Measurements from ENCODE around the gene TOR4A.
"Not testable (repeated sequence)": the region's sequence is repeated elsewhere in the genome, so short reads cannot be mapped to it uniquely, and the experiment has no call there.

The TOR4A gene

DNA sequence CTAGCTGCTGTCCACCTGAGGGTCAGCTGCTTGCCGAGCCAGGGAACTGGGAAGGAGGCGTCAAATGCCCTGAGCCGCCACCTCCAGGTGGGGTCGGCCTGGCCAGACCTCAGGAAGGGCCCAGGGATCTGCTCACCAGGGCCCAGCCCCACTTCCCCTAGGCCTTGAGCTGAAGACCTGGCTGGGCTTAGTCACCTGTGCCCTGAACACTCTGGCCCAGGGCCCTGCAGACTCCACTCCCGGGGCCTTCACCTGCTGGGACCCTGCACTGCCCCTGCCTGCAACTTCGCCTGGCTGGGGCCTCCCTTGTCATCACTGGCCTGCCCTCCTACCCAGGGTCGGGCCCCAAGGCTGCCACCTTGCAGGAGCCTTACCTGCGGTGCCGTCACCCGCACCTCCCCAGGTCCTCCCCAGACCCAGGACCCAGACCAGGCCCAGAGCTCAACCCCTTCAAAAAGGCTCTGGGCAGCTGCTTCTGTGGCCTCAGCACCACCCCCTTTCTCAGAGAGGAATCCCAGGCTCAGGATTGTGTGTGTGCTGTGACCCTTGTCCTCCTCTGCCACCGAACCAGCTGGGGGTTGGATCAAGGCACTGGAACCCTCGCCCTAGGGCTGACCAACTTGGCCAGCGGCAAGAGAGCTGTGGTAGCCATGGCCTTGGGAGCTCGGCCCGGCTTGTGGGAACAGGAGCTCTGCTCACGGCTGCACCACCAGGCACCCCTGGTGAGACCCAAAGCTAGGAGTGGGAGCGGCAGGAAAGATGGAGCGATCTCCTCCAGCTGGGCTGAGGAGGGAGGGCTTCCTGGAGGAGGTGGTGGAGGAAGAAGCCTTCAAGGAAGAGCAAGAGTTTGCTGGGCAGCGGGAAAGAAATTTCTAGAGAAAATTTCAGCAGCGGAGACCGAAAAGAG is 23.6 kb upstream of the TOR4A start:
- DNase-seq (ENCODE audit: low spot score), result no peak

DNA sequence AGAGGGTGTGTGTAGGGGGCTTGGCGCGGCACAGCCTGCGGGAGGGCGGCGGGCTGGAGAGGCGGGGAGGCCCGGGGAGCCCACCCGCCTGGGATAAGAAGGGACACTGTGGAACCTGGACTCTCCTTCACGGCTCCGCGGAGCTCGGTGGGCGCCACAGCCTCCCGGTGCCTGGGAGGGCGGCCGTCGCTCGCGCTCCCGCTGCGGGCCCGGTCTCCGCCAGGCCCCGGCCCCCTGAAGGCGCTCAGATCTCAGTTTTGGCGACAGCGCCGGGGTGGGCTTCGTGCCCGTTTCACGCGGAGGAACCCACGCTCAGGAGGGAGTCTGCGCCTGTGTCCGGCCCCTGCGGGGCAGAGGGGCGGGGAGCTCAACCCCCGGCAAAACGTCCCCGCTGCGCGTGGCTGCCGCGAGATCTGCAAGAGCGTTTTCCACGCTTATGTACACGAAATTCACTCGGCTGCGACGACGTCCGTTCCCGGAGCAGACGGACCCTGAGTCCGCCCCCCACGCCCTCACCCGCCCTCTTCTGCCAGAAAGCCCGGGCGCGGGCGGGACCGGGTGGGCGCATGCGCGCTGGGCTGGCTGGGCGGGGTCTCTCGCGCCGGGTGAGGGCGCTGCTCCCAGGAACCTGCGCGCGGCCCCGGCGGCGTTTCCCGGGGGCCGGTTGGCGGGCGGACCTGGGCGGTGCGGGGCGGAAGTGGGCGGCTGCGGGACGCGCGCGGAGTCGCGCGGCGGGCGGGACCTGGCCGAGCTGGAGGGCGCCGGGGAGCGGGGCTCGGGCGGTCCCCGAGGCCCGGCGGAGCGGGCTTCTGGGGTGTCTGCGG is 22.7 kb upstream of the TOR4A start, which contains the start of gene NELFB:
TSS of gene NELFB (plus strand) at position 704 of the 824 bp plus-strand sequence.
- DNase-seq (ENCODE audit: low spot score), result peak; percentile 80

DNA sequence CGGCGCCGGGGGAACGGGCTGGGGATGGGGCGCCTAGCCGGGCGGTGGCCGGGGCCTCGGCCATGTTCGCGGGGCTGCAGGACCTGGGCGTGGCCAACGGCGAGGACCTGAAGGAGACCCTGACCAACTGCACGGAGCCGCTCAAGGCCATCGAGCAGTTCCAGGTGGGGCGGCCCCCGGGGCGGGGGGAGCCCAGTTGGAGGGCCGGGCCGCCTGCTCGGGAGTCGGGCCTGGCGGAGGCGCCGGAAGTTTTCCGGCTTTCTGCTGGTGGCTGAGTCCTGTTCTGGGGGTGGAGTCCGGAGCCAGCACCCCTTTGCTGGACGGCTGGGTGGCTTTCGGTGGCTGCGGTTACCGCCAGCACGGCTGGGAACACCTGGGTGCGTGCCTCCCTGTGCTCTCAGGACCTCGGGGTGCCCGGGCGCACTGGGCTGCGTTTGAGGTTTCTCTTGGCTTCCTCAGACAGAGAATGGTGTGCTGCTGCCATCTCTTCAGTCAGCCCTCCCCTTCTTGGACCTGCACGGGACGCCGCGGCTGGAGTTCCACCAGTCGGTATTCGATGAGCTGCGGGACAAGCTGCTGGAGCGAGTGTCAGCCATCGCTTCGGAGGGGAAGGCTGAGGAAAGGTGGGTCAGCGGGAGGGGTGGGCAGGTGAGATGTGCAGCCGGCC is 21.9 kb upstream of the TOR4A start:
- DNase-seq (ENCODE audit: low spot score), result no peak

DNA sequence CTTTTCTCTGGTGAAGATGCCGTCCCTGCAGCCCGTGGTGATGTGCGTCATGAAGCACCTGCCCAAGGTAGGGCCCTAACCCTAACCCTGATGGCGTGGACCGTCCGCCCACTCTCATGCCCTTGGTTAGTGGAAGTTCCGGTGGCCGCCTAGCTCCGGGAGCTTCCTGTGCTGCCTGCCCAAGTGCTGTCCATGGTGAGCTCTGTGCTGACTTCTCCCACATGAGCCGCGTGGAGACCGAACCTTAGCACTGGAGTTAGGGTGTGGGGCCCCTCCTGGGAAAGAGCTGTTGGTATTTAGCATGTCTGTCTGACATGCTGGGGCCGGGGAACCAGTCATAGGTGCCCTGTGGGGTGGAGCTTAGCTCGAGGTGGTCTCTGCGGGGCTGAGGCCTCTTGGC is 21.2 kb upstream of the TOR4A start:
- no peak for DNase-seq (ENCODE audit: low spot score)

DNA sequence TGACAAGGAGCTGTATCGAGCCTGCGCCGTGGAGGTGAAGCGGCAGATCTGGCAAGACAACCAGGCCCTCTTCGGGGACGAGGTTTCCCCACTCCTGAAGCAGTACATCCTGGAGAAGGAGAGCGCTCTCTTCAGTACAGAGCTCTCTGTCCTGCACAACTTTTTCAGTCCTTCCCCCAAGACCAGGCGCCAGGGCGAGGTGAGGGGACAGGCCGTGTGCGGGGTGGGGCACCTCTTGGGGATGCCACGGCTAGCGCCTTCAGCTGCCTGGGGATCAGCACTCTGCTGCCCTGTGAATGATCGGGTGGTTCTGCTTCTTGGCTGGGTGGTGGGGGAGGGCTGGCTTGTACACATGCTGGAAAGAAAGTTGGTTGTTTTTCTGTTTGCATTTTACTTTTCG is 20.7 kb upstream of the TOR4A start:
- no peak for DNase-seq (ENCODE audit: low spot score)

DNA sequence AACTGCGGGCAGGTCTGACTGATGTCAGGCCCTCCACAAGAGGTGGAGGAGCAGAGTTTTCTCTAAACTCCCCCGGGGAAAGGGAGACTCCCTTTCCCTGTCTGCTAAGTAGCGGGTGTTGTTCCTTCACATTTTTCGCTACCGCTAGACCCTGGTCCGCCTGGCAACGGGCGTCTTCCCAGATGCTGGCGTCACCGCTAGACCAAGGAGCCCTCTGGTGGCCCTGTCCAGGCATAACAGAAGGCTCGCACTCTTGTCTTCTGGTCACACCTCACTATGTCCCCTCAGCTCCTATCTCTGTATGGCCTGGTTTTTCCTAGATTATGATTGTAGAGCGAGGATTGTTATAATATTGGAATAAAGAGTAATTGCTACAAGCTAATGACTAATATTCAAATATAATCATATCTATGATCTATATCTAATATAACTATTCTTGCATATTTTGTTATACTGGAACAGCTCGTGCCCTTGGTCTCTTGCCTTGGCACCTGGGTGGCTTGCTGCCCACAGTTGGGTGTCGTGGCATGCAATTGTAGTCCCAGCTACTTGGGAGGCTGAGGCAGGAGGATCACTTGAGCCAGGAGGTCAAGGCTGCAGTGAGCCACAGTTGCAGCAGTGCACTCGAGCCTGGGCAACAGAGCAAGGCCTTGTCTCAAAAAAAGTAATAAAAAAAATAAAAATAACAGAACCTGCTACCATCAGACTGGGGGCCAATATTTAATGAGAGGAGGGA is 15.2 kb upstream of the TOR4A start:
- DNase-seq (ENCODE audit: low spot score), result not testable (repeated sequence)

DNA sequence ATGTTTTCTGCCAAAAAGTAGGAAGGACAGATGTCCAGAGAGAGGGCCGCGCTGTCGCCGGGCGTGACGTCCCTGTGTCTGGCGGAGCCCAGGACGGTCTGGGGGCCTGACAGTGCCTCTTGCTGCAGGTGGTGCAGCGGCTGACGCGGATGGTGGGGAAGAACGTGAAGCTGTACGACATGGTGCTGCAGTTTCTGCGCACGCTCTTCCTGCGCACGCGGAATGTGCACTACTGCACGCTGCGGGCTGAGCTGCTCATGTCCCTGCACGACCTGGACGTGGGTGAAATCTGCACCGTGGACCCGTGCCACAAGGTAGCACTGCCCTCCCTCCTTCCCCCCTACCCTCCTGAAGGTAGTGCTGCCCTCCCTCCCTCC is 14.6 kb upstream of the TOR4A start:
- DNase-seq (ENCODE audit: low spot score), result no peak

DNA sequence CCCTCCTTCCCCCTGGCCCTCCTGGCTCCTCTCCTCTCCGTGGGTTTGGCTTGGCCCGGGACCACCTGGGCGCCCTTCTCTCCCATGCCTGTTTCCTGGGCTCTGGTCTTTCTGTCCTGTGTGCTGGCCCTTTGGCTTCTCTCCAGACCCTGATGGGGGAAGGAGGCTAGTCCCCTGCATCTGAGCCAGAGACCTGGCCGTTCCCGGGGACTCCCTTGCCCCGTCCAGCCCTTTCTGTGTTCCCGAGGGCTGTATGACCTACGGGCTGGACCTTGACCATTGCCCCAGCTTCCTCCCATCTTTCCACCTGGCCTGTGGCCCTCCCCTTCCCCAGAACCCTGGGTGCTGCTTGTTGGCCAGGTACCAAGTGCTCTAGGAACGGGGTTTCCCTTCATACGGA is 14.0 kb upstream of the TOR4A start:
- no peak for DNase-seq (ENCODE audit: low spot score)

DNA sequence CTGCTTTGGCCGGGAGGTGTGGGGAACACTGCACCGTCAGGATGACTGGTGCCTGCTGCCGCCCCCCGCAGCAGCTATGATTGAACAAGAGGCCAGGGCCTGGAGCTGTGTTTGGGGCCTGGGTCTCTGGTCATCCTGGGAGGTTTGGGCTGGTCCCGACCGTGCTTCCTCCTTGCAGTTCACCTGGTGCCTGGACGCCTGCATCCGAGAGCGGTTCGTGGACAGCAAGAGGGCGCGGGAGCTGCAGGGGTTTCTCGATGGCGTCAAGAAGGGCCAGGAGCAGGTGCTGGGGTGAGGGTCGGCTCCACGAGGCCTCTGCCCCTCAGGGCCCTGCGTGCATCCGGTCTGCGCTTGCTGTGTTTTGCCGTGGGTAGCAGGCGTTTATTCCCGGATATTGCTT is 13.5 kb upstream of the TOR4A start:
- no peak for DNase-seq (ENCODE audit: low spot score)

DNA sequence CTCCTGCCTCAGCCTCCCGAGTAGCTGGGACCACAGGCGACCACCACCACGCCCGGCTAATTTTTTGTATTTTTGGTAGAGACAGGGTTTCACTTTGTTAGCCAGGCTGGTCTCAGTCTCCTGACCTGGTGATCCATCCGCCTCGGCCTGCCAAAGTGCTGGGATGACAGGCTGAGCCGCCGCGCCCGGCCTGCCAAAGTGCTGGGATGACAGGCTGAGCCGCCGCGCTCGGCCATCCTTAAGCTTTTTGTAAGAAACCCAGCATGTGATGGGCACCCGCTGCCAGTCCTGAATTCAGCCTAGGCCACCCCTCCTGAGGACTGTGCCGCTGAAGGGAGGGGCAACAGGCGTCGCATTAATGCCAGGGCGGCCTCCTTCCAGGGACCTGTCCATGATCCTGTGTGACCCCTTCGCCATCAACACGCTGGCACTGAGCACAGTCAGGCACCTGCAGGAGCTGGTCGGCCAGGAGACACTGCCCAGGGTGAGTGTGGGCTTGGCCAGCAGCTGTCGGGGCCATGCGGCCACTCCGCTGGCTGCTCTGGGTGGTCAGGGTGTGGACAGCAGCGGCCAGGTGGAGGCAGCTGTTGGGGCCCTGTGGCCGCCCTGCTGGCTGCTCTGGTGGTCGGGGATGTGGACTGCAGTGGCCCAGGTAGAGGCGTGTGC is 11.9 kb upstream of the TOR4A start:
- DNase-seq (ENCODE audit: low spot score), result no peak

DNA sequence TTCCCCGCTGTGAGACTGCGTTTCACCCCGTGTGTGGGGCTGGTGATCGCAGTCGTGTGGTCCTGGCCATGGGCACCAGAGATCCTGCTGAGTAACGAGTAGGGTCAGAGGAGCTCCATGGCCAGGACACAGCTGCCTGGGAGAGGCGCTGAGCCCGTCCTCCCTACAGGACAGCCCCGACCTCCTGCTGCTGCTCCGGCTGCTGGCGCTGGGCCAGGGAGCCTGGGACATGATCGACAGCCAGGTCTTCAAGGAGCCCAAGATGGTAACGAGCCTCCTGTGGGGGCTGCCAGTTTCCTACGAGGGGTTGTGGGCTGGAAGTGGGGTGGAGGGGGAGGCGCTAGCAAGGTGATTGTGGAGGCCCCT is 11.4 kb upstream of the TOR4A start:
- DNase-seq (ENCODE audit: low spot score), result no peak

DNA sequence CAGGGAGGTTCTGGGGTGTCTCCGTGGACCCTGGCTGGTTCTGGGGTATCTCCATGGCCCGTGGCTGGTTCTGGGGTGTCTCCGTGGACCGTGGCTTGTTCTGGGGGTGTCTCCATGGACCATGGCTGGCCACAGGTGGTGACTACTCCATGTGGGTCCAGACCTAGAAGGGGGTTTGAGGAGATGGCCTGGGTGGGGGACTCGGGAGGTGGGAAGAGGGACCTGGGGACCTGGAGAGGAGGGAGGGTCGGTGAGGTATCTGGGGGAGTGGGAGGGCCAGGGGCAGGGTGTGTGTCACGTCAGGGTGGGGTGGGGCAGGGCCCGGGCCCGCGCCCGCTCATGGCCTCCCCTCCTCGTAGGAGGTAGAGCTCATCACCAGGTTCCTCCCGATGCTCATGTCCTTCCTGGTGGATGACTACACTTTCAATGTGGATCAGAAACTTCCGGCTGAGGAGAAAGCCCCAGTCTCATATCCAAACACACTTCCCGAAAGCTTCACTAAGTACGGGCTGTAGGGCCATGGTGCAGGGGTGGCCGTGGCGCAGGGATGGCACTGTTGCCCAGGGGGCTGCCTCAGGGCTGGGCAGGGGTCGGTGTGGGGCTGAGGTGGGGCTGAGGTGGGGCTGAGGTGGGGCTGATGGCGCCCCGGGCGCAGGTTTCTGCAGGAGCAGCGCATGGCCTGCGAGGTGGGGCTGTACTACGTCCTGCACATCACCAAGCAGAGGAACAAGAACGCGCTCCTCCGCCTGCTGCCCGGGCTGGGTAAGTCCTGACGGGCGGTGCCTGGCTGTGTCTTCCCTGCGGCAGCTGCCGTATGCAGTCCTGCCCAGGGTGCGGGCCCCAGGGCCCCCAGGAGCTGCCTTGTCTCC is 10.7 kb upstream of the TOR4A start:
- no peak for DNase-seq (ENCODE audit: low spot score)

DNA sequence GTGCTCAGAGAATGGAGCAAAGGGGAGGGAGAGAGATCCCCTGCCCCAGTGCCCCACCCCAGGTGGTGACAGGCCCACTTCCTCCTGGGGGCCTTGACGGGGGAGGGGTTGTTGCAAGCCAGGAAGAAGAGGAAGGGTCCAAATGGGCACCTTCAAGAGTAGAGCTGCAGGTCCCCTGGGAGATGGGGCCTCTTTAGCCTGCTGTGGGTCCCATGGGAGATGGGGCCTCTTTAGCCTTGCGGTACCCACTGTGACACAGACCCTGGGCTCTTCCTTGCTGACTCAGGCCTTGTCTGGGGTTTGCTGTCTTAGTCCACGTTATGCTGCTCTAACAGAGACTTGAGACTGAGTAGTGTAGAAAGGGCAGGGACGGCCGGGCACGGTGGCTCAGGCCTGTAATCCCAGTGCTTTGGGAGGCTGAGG is 9.6 kb upstream of the TOR4A start:
- no peak for DNase-seq (ENCODE audit: low spot score)

DNA sequence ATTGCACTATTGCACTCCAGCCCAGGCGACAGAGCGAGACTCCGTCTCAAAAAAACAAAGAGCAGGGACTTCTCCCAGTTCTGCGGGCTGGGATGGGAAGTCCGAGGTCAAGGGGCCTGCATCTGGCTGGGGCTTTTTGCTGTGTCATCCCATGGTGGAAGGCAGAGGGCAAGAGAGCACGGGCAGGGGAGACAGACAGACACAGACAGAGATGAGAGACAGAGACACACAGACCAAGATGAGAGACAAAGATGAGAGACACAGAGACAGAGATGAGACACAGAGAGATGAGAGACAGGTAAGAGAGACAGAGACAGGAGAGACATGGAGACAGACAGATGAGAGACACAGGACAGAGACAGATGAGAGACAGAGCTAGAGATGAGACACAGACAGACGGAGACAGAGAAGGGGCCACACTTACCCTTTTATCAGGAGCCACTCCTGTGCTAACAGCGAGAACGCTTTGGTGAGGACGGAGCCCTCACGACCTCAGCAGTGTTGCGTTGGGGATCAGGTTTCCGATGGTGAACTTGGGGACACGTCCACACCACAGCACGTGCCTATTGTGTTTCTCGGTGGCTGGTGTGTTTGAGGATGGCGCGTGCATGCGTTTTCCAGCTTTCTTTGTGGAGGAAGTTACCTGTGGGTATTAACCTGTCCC is 8.9 kb upstream of the TOR4A start:
- DNase-seq (ENCODE audit: low spot score), result peak; percentile 75

DNA sequence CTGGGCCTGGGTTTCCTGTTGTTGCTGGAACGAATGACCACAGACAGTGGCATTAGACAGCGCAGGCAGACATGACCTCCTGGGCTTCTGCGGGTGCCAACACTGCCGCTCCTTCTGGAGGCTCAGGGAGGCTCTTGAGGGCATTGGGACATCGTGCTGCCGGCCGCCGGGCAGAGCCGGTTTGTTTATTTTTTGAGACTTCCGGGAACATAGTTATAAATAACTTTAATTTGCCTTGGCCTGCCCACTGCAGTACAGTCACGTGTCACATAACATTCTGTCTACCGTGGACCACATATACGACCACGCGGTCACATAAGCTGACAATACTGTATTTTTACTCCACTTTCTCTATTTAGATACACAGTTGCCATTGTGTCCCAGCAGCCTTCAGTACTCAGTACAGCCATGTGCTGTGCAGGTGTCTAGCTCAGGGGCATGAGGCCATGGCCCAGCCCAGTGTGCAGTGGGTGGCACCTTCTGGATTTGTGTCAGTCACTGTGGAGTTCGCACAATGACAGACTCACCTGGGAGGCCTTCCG is 8.2 kb upstream of the TOR4A start:
- DNase-seq (ENCODE audit: low spot score), result no peak

DNA sequence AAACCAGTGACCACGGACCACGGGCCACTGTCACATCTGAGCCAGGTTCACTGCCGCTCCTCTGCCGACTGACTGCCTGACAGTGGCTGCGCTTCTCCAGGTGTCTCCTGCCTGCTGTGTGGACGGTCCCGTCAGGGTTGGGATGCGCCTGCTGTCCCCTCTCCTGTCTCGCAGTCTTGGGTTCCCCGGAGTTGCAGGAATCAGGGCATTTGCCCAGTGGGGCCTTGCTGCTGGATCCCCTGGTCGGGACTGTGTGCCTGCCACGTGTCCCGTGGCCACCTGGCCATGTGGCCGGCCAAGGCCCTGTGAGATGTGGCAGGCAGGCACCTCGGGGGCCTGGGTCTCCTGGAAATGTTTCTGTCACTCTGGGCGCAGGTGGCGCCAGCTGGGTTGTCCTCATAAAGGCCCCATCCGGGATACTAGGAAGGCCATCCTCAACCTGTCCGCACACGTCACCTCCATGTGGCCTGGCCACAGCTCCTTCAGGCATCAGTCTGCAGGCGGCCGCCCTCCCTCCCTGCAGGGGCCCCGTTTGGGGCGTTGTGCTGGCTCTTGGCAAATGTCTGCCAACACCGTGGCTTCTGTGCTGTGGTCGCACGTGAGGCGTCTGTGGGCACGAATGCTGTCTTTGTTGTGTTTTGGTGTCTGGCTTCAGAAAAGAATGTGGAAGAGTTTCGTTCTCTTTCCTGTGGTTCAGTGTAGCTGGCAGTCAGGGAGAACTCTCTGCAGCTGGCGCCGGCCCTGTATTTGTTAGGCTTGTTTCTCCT is 6.4 kb upstream of the TOR4A start:
- DNase-seq (ENCODE audit: low spot score), result no peak

DNA sequence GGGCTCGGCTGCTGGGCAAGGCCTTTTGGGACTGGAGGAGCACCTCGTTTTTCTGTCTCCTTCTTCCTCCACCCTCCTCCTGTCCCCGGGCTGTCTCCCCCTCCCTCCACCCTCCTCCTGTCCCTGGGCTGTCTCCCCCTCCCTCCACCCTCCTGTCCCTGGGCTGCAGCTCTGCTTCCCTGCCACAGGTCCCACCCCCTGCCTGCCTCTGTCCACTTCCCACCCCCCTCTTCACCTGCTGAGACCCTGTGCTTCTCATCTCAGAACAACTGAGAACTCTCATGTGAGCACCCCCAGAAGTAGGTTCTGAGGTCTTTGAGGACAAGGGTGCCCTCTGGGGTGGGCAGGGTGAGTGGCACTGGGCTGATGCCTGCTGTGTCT is 5.8 kb upstream of the TOR4A start:
- no peak for DNase-seq (ENCODE audit: low spot score)

DNA sequence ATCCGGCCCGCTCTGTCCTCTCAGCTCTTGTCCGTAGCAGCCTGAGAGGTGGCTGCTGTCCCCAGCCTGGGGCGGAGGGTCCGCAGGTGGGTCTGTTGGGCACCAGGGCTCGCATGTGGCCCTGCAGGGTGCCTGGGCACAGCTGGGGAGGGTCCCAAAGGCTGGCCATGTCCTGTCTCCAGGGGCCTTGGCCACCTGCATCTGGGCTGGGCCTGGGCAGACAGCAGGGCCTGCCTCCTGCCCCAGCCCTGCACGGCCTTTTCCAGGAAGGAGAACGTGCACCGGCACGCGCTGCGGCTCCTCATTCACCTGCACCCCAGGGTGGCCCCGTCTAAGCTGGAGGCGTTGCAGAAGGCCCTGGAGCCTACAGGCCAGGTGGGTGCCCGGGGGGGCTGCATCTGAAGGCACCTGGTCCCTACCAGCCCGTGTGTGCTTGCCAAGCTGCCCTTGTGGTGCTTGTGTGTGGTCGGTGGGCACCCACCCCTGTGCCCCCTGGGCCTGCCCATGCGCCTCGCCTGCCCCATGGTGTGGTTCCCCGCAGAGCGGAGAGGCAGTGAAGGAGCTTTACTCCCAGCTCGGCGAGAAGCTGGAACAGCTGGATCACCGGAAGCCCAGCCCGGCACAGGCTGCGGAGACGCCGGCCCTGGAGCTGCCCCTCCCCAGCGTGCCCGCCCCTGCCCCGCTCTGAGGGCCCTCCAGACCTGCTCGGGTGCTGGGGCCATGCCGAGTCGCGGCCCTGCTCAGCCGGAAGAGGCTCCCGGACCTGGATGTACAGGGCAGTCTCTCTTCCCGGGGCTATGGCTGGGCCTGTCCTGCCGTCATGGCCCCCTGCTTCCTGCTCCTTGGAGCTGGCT is 5.1 kb upstream of the TOR4A start:
- no peak for DNase-seq (ENCODE audit: low spot score)

Measured in kidney capillary endothelial cell (primary cell).